SK-N-SH (cell line): ENCODE data around the gene SMAD3.

Experiments
- EP300 ChIP-seq, 2 experiments: IDR thresholded peaks; 2 replicates each; pipeline versions ENCODE4 v1.4.0 to v1.6.1; 2012; ENCODE audit warnings: borderline replicate concordance in 1 of 2, low read depth in 1 of 2, low read length in 1 of 2
- FOXJ3 ChIP-seq: sonication (generic); formaldehyde crosslinking; IDR thresholded peaks from 2 replicates; pipeline ENCODE4 v1.5.1; 2020; ENCODE audit warnings: mild to moderate bottlenecking, missing genetic modification reagents
- MEF2A ChIP-seq: IDR thresholded peaks from 2 replicates; pipeline ENCODE4 v1.4.0; 2012; ENCODE audit warnings: low read depth, borderline replicate concordance
- NFIC ChIP-seq: IDR thresholded peaks from 2 replicates; pipeline ENCODE4 v1.4.0; 2012; ENCODE audit warnings: borderline replicate concordance
- RCOR1 ChIP-seq: fragments of 150-350 bp; IDR thresholded peaks from 2 replicates; pipeline ENCODE4 v1.6.1; 2017; ENCODE audit warnings: antibody characterized with exemption, low read length
- TF ChIP-seq, protein P1 (sequence below): fragments of 200-600 bp; sonication (generic); IDR thresholded peaks from 2 replicates; pipeline ENCODE4 v1.6.1; 2017; ENCODE audit warnings: antibody characterized with exemption, mild to moderate bottlenecking, moderate library complexity

DNA sequence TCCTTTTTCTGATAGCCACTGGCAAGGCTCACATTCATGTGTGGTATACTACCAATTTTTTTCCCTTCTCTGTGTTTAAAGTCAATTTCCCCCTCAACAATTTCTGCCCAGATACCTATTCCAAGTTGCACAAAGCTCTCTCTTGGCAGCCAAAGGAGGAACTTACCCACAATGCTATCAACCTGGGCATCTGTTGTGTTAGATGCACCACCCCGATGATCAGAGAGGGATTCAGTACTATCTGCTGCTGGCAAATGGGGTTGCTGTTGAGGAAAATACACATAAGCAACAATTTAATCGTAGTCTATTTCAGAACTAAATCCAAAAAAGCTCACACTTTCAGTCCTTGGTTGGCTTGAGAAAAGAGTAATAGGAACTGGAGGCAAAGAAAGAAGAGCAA lies 143.0 kb downstream of the SMAD3 start:
- TF ChIP-seq MEF2A (no peak), RCOR1 (no peak), NFIC (no peak), FOXJ3 (CRISPR knock-in tag) (no peak), EP300 (IDR thresholded peaks at IDR 0.05; ENCODE audit: borderline replicate concordance in 1 of 2, low read depth in 1 of 2, low read length in 1 of 2) (no peak)
- TF ChIP-seq, protein P1, sequence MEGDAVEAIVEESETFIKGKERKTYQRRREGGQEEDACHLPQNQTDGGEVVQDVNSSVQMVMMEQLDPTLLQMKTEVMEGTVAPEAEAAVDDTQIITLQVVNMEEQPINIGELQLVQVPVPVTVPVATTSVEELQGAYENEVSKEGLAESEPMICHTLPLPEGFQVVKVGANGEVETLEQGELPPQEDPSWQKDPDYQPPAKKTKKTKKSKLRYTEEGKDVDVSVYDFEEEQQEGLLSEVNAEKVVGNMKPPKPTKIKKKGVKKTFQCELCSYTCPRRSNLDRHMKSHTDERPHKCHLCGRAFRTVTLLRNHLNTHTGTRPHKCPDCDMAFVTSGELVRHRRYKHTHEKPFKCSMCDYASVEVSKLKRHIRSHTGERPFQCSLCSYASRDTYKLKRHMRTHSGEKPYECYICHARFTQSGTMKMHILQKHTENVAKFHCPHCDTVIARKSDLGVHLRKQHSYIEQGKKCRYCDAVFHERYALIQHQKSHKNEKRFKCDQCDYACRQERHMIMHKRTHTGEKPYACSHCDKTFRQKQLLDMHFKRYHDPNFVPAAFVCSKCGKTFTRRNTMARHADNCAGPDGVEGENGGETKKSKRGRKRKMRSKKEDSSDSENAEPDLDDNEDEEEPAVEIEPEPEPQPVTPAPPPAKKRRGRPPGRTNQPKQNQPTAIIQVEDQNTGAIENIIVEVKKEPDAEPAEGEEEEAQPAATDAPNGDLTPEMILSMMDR = no peak
